Body of pancreas (tissue), 4 donors: ENCODE data around the gene PLEKHA8. TPM values are rescaled to one million over a fixed set of nuclear protein-coding genes. Genes with fewer than 3 reads are reported as not detected.
"Not testable (repeated sequence)": the region's sequence is repeated elsewhere in the genome, so short reads cannot be mapped to it uniquely, and the experiment has no call there.

Experiments used
- ATAC-seq: fragments of 150-250 bp; one replicate; pipeline ENCODE4 v1.9.1; 2016
- DNase-seq, 4 donors: peaks; one replicate each; pipeline ENCODE4 v3.0.0-alpha.2; 2019
- H3K27ac ChIP-seq, 4 donors: fragments of 200-600 bp; sonication (generic); 1 replicate in 3 of 4; 2 replicates in 1 of 4; pipeline versions ENCODE4 v1.5.1 to v1.6.1; 2016 to 2019; ENCODE audit warnings: mild to moderate bottlenecking in 1 of 4, mixed read lengths in 1 of 4, moderate library complexity in 1 of 4
- H3K27me3 ChIP-seq, 2 donors: fragments of 200-600 bp; sonication (generic); one replicate each; pipeline ENCODE4 v1.6.0; 2016; ENCODE audit warnings: mild to moderate bottlenecking in 1 of 2
- H3K36me3 ChIP-seq, 2 donors: fragments of 200-600 bp; sonication (generic); replicated peaks in 1 of 2; 2 replicates each; pipeline ENCODE4 v1.5.1; 2016; ENCODE audit warnings: low read depth in 2 of 2; ENCODE audit not compliant: insufficient read depth in 1 of 2
- H3K4me1 ChIP-seq: fragments of 200-600 bp; sonication (generic); one replicate; pipeline ENCODE4 v1.6.0; 2016
- H3K4me3 ChIP-seq, 2 donors: fragments of 200-600 bp; sonication (generic); 1 replicate in 1 of 2; 2 replicates in 1 of 2; pipeline ENCODE4 v1.5.1; 2016 to 2019
- H3K9me3 ChIP-seq, 3 donors: fragments of 200-600 bp; sonication (generic); 1 replicate in 2 of 3; 2 replicates in 1 of 3; pipeline ENCODE4 v1.5.1; 2016
- CTCF ChIP-seq, 7 experiments: fragments of 450-650 bp in 4 of 7; fragments of 200-600 bp in 3 of 7; sonication (generic) in 3 of 7; IDR thresholded peaks; one replicate each; pipeline ENCODE4 v1.5.1; 2016 to 2019; ENCODE audit warnings: antibody characterized with exemption in 7 of 7
- POLR2A ChIP-seq, 3 donors: fragments of 450-650 bp; IDR thresholded peaks; one replicate each; pipeline ENCODE4 v1.6.1; 2016; ENCODE audit warnings: antibody characterized with exemption in 3 of 3, mild to moderate bottlenecking in 2 of 3
- WGBS, 2 donors: methylation state at CpG; one replicate each; pipeline ENCODE4 v1.1.5; 2017; 5-methylcytosine and 5-hydroxymethylcytosine counted together
- intact Hi-C: fragments of 100-400 bp; cut with DNase I; formaldehyde crosslinking; loops from one replicate; pipeline ENCODE4 v1.15.1; 2023
- total RNA-seq, 2 donors: library from RNA; depleted of rRNA; stranded (reverse); fragments of >200 nt; gene quantifications; one replicate each; pipeline ENCODE4 v1.1.0, GENCODE V29; 2016

PLEKHA8 gene
- total RNA-seq, 2 donors from 2014 or later = 6.7 to 8.2 TPM

- no peak for DNase-seq
- intact Hi-C loops = no loop called here
- H3K4me3 ChIP-seq = no peak overlapping the region
- no peaks in the 10 kb centered on the region for H3K4me1 ChIP-seq
- 66 to 85% methylated on average over 3 of the region's 3 CpGs for WGBS, 2 donors
- ATAC-seq = no peak
- H3K9me3 ChIP-seq = no peaks in the 10 kb centered on the region
- no peak overlapping the region for H3K27ac ChIP-seq
- H3K27me3 ChIP-seq = no peaks in the 10 kb centered on the region
- H3K36me3 ChIP-seq = no peaks in the 10 kb centered on the region
- TF ChIP-seq POLR2A (IDR thresholded peaks at IDR 0.05) (no peak), CTCF (IDR thresholded peaks at IDR 0.05) (no peak)
Measured at GRCh38 chr7:30090111-30090510, 61.9 kb downstream of the PLEKHA8 start.

GRCh38 chr7:30091491-30091912, 63.3 kb downstream of the PLEKHA8 start:
- no peak for ATAC-seq
- intact Hi-C loops = no loop called here
- Histone ChIP-seq H3K36me3 (no peaks in the 10 kb centered on the region), H3K4me1 (no peaks in the 10 kb centered on the region), H3K27ac (no peak overlapping the region), H3K27me3 (no peaks in the 10 kb centered on the region), H3K4me3 (no peak overlapping the region), H3K9me3 (no peaks in the 10 kb centered on the region)
- no peak for DNase-seq
- WGBS, 2 donors = 71 to 96% methylated on average over 2 of the region's 2 CpGs
- TF ChIP-seq POLR2A (IDR thresholded peaks at IDR 0.05) (no peak), CTCF (IDR thresholded peaks at IDR 0.05) (no peak)

- 78 to 81% methylated on average over 5 of the region's 5 CpGs for WGBS, 2 donors
- intact Hi-C loops = no loop called here
- DNase-seq = no peak
- Histone ChIP-seq H3K27ac (no peak overlapping the region), H3K4me1 (no peaks in the 10 kb centered on the region), H3K4me3 (no peak overlapping the region), H3K36me3 (no peaks in the 10 kb centered on the region), H3K27me3 (no peaks in the 10 kb centered on the region), H3K9me3 (no peaks in the 10 kb centered on the region)
- no peak for ATAC-seq
- TF ChIP-seq CTCF (IDR thresholded peaks at IDR 0.05) (no peak), POLR2A (IDR thresholded peaks at IDR 0.05) (no peak)
Measured at GRCh38 chr7:30091987-30092386, 63.8 kb downstream of the PLEKHA8 start.

- intact Hi-C loops = no loop called here
- no peaks in the 10 kb centered on the region for H3K4me1 ChIP-seq
- no peaks in the 10 kb centered on the region for H3K27me3 ChIP-seq
- H3K36me3 ChIP-seq = no peaks in the 10 kb centered on the region
- DNase-seq = no peak
- ATAC-seq = no peak
- no peak overlapping the region for H3K27ac ChIP-seq
- no peaks in the 10 kb centered on the region for H3K9me3 ChIP-seq
- WGBS, 2 donors = 71 to 77% methylated on average over 5 of the region's 5 CpGs
- TF ChIP-seq POLR2A (IDR thresholded peaks at IDR 0.05) = no peak
- no peak overlapping the region for H3K4me3 ChIP-seq
Measured at GRCh38 chr7:30093420-30093952, 65.3 kb downstream of the PLEKHA8 start.

- intact Hi-C loops, H3K4me3 ChIP-seq, H3K27ac ChIP-seq, H3K9me3 ChIP-seq, ATAC-seq, DNase-seq, H3K36me3 ChIP-seq, H3K27me3 ChIP-seq, H3K4me1 ChIP-seq: not testable (repeated sequence)
- 94 to 95% methylated on average over 21 of the region's 21 CpGs for WGBS, 2 donors
Measured at GRCh38 chr7:30098599-30098998, 70.4 kb downstream of the PLEKHA8 start.

GRCh38 chr7:30102281-30102680, 74.1 kb downstream of the PLEKHA8 start:
- H3K9me3 ChIP-seq = no peaks in the 10 kb centered on the region
- intact Hi-C loops = no loop called here
- no peak for TF ChIP-seq CTCF (IDR thresholded peaks at IDR 0.05)
- TF ChIP-seq POLR2A (IDR thresholded peaks at IDR 0.05) = no peak
- no peaks in the 10 kb centered on the region for H3K36me3 ChIP-seq
- H3K4me3 ChIP-seq = no peak overlapping the region
- no peak for ATAC-seq
- 68 to 72% methylated on average over 3 of the region's 3 CpGs for WGBS, 2 donors
- H3K27ac ChIP-seq = no peak overlapping the region
- DNase-seq = no peak
- no peaks in the 10 kb centered on the region for H3K4me1 ChIP-seq
- no peaks in the 10 kb centered on the region for H3K27me3 ChIP-seq
